ENCODE data around the gene ANKRD23. TPM values are rescaled to one million over a fixed set of nuclear protein-coding genes. Genes with fewer than 3 reads are reported as not detected.

The ANKRD23 gene
- polyA plus RNA-seq, 1 of the 3 experiments (the other 2 are of a cell fraction): 3.1 TPM

DNA sequence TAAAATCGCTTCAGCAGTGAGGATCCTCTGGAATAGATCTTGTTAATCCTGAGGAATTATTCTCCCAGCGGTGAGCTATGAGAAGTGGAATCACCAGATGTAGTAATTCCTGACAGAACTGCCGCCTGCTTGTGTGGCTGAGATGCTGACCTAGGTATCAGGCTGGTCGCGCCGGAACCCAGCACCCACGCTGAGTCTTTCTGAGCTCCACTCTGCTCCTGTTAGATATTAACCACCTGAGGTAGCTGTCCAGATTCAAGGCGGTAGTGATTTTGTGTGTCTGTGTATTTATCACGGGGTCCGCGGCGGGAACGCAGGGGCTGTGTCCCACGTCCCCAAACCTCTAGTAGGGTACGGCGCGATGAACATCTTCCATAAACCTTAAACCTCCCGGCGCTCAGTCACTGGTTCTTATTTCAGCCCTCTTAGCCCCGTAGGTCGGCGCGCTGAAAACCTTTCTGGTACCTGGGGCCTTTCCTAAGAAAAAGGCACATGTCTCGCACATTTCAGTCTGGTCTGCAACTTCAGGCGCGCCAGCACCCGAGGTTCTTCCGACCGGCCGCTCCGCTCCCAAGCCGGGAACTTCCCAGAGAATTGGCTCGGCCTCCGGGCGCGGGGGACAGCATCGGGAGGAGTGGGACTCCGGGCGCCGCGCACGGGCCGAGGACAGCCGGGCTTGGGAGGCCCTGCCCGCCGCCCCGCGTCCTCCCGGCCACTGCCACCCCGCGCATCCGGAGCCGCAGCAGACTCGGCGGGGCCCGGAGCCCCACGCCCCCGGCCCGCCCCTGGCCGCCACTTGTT lies 28.3 kb downstream of the ANKRD23 start:
- Histone ChIP-seq H3K9ac (peak overlapping the region; percentile 65), H4K20me1 (ENCODE audit: insufficient read depth) (peaks cover 26% of the 10 kb centered on the region), H2AFZ (ENCODE audit: low read depth) (peak overlapping the region; percentile 93), H3K27me3 (ENCODE audit: insufficient read depth) (no peaks in the 10 kb centered on the region), H3K27ac (ENCODE audit: low read depth in 2 of 2, low read length in 1 of 2) (peak overlapping the region; percentile 32 to 76; a peak in 2 of 4 replicates), H3K79me2 (ENCODE audit: insufficient read depth) (peaks cover 7% of the 10 kb centered on the region; the same call in 1 of the 2 replicates), H3K9me2 (no peaks in the 10 kb centered on the region), H3K4me2 (peak overlapping the region; percentile 99), H3K4me3 (ENCODE audit: low read depth in 2 of 2, low read length in 1 of 2) (peak overlapping the region; percentile 73 to 76), H3K36me3 (replicated peaks in 1 of 2; ENCODE audit: control insufficient read depth in 1 of 2, insufficient read depth in 2 of 2, low read length in 1 of 2) (peaks cover 0 to 2% of the 10 kb centered on the region in 2 experiments), H3F3A (replicated peaks; ENCODE audit: insufficient read depth) (peaks cover 4% of the 10 kb centered on the region), H3K9me3 (no peaks in the 10 kb centered on the region), H3K4me1 (ENCODE audit: control insufficient read depth in 1 of 2, insufficient read depth in 2 of 2, low read depth in 1 of 2, low read length in 1 of 2) (peaks cover 5 to 36% of the 10 kb centered on the region in 2 experiments; a peak in 3 of 4 replicates)
- POLR2A ChIA-PET: interaction anchor here (0.8 to 1.5 kb wide), 3 partner anchors 28 to 53 kb away, joined by 3 to 5 read pairs (median 3); partner anchors contain the start of gene ANKRD39
- no peak for TF ChIP-seq ZBTB33 (IDR thresholded peaks at IDR 0.05; ENCODE audit: borderline replicate concordance, low read depth)
- no peak for TF ChIP-seq FOXJ3 (CRISPR knock-in tag; IDR thresholded peaks at IDR 0.05)
- peak; percentile 89 for TF ChIP-seq MXI1 (IDR thresholded peaks at IDR 0.05; ENCODE audit: low read depth, low read length)
- TF ChIP-seq NRF1 (IDR thresholded peaks at IDR 0.05; ENCODE audit: low read depth, low read length): no peak
- TF ChIP-seq, protein P1, sequence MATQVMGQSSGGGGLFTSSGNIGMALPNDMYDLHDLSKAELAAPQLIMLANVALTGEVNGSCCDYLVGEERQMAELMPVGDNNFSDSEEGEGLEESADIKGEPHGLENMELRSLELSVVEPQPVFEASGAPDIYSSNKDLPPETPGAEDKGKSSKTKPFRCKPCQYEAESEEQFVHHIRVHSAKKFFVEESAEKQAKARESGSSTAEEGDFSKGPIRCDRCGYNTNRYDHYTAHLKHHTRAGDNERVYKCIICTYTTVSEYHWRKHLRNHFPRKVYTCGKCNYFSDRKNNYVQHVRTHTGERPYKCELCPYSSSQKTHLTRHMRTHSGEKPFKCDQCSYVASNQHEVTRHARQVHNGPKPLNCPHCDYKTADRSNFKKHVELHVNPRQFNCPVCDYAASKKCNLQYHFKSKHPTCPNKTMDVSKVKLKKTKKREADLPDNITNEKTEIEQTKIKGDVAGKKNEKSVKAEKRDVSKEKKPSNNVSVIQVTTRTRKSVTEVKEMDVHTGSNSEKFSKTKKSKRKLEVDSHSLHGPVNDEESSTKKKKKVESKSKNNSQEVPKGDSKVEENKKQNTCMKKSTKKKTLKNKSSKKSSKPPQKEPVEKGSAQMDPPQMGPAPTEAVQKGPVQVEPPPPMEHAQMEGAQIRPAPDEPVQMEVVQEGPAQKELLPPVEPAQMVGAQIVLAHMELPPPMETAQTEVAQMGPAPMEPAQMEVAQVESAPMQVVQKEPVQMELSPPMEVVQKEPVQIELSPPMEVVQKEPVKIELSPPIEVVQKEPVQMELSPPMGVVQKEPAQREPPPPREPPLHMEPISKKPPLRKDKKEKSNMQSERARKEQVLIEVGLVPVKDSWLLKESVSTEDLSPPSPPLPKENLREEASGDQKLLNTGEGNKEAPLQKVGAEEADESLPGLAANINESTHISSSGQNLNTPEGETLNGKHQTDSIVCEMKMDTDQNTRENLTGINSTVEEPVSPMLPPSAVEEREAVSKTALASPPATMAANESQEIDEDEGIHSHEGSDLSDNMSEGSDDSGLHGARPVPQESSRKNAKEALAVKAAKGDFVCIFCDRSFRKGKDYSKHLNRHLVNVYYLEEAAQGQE (IDR thresholded peaks at IDR 0.05; ENCODE audit: low read depth, low read length): 0 out of 2 replicates have a peak, but pooled peaks have one; percentile 52
- CTCF ChIA-PET: interaction anchor here (0.8 to 6.1 kb wide), 11 partner anchors 9 to 298 kb away, joined by 3 to 35 read pairs (median 4); partner anchors contain the start of genes ANKRD36, ANKRD39 and CNNM4
- 4% methylated on average over 13 of the region's 60 CpGs for WGBS (ENCODE audit: low lambda C conversion rate)
- peak; percentile 69 for DNase-seq

DNA sequence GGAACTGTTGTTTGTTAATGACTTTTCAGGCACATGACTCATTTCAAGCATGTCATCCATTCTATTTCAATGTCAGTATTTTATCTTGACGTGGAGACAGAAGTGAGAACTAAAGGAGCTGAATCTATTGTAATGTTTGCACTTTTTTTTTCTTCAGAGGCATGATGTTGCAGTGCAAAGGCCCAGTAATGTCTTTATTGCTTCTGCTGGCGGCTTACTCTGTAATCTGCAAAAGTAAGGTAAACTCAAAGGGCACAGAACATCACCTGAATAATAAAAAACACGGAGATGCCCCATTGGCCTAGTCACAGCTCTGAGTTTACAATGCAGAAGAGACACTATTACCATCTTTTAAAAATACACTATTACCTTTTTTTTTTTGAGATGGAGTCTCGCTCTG lies 30.2 kb downstream of the ANKRD23 start:
- Histone ChIP-seq H3K4me2 (no peak overlapping the region), H3K36me3 (replicated peaks in 1 of 2; ENCODE audit: control insufficient read depth in 1 of 2, insufficient read depth in 2 of 2, low read length in 1 of 2) (peaks cover 0 to 2% of the 10 kb centered on the region in 2 experiments), H3K9me2 (no peaks in the 10 kb centered on the region), H3K27me3 (ENCODE audit: insufficient read depth) (no peaks in the 10 kb centered on the region), H3F3A (replicated peaks; ENCODE audit: insufficient read depth) (peaks cover 4% of the 10 kb centered on the region), H3K4me3 (ENCODE audit: low read depth in 2 of 2, low read length in 1 of 2) (no peak overlapping the region), H4K20me1 (ENCODE audit: insufficient read depth) (peaks cover 16% of the 10 kb centered on the region), H3K79me2 (ENCODE audit: insufficient read depth) (peaks cover 7% of the 10 kb centered on the region; the same call in 1 of the 2 replicates), H3K27ac (ENCODE audit: low read depth in 2 of 2, low read length in 1 of 2) (no peak overlapping the region), H3K9me3 (no peaks in the 10 kb centered on the region), H3K9ac (no peak overlapping the region), H3K4me1 (ENCODE audit: control insufficient read depth in 1 of 2, insufficient read depth in 2 of 2, low read depth in 1 of 2, low read length in 1 of 2) (peaks cover 5 to 28% of the 10 kb centered on the region in 2 experiments; a peak in 3 of 4 replicates), H2AFZ (ENCODE audit: low read depth) (no peak overlapping the region)
- POLR2A ChIA-PET: no interaction called here
- no peak for DNase-seq
- TF ChIP-seq MEF2A (IDR thresholded peaks at IDR 0.05; ENCODE audit: borderline replicate concordance, low read depth) (no peak), USF2 (IDR thresholded peaks at IDR 0.05; ENCODE audit: borderline replicate concordance, low read depth, low read length) (no peak), JUND (IDR thresholded peaks at IDR 0.05) (no peak), NRF1 (IDR thresholded peaks at IDR 0.05; ENCODE audit: low read depth, low read length) (no peak), RCOR1 (IDR thresholded peaks at IDR 0.05; ENCODE audit: low read length) (no peak), RXRA (IDR thresholded peaks at IDR 0.05; ENCODE audit: borderline replicate concordance, low read depth) (no peak), TCF12 (IDR thresholded peaks at IDR 0.05) (no peak), GATA2 (CRISPR knock-in tag; IDR thresholded peaks at IDR 0.05) (no peak)
- 95% methylated on average over 4 of the region's 4 CpGs for WGBS (ENCODE audit: low lambda C conversion rate)
- CTCF ChIA-PET: interaction anchor here (2.1 to 6.1 kb wide), 3 partner anchors 13 to 137 kb away, joined by 5 to 31 read pairs (median 12); partner anchors contain the start of gene CNNM4
